Measurements from ENCODE around the gene CLEC4M. TPM values are rescaled to one million over a fixed set of nuclear protein-coding genes. Genes with fewer than 3 reads are reported as not detected.

CLEC4M gene
- total and polyA plus RNA-seq, 2 experiments from 2014 or later = not detected

GRCh38 chr19:7729211-7729610, 33.8 kb upstream of the CLEC4M start:
- Histone ChIP-seq H3K79me2 (replicated peaks; ENCODE audit: insufficient read depth) (no peaks in the 10 kb centered on the region), H3K9me2 (ENCODE audit: insufficient read depth) (no peaks in the 10 kb centered on the region), H2AFZ (peak overlapping the region; percentile 94), H3K4me2 (peak overlapping the region; percentile 85), H3K27me3 (ENCODE audit: insufficient read depth) (peaks cover 56% of the 10 kb centered on the region), H3K4me3 (peak overlapping the region; percentile 66), H3K27ac (ENCODE audit: low read depth) (no peak overlapping the region), H4K20me1 (replicated peaks; ENCODE audit: insufficient read depth) (no peaks in the 10 kb centered on the region), H3K4me1 (ENCODE audit: insufficient read depth) (peaks cover 5% of the 10 kb centered on the region; the same call in 1 of the 2 replicates), H3K36me3 (ENCODE audit: insufficient read depth) (no peaks in the 10 kb centered on the region), H3F3A (replicated peaks; ENCODE audit: low read depth) (no peaks in the 10 kb centered on the region)
- peak; percentile 57 for DNase-seq (ENCODE audit: low spot score)
- H3K4me1 Mint-ChIP-seq = peaks cover 14% of the 10 kb centered on the region
- H3K4me3 Mint-ChIP-seq = peak overlapping the region; percentile 74
- TF ChIP-seq CTCF (conservative IDR thresholded peaks at IDR 0.05; ENCODE audit: low read depth in 2 of 2) (no peak), JUNB (IDR thresholded peaks at IDR 0.05; ENCODE audit: unreplicated experiment) (no peak), ETS1 (IDR thresholded peaks at IDR 0.05) (no peak), NANOG (IDR thresholded peaks at IDR 0.05; ENCODE audit: borderline replicate concordance) (no peak), ZNF114 (CRISPR knock-in tag; IDR thresholded peaks at IDR 0.05) (no peak), STAT1 (IDR thresholded peaks at IDR 0.05; ENCODE audit: unreplicated experiment) (no peak), EZH2phosphoT487 (IDR thresholded peaks at IDR 0.05; ENCODE audit: unreplicated experiment) (no peak), ZNF331 (CRISPR knock-in tag; IDR thresholded peaks at IDR 0.05; ENCODE audit: low read depth) (no peak), CREB1 (CRISPR knock-in tag; IDR thresholded peaks at IDR 0.05; ENCODE audit: low read depth) (no peak), REST (IDR thresholded peaks at IDR 0.05; ENCODE audit: unreplicated experiment) (no peak), ZNF462 (CRISPR knock-in tag; IDR thresholded peaks at IDR 0.05) (no peak), POLR2AphosphoS5 (IDR thresholded peaks at IDR 0.05; ENCODE audit: low read depth) (no peak), EZH2 (IDR thresholded peaks at IDR 0.05; ENCODE audit: low read depth, unreplicated experiment) (no peak)
- H3K9me3 Mint-ChIP-seq = no peaks in the 10 kb centered on the region; the same call in 2 of the 3 replicates
- ATAC-seq = peak; percentile 46
- H3K36me3 Mint-ChIP-seq (ENCODE audit: low read depth) = no peaks in the 10 kb centered on the region
- H3K27me3 Mint-ChIP-seq (ENCODE audit: insufficient read depth, low read depth, poor library complexity) = peaks cover 43% of the 10 kb centered on the region
- H3K27ac Mint-ChIP-seq = no peak overlapping the region

Measured in GM23338 (cell line).